ENCODE data around the gene RANBP3.

DNA sequence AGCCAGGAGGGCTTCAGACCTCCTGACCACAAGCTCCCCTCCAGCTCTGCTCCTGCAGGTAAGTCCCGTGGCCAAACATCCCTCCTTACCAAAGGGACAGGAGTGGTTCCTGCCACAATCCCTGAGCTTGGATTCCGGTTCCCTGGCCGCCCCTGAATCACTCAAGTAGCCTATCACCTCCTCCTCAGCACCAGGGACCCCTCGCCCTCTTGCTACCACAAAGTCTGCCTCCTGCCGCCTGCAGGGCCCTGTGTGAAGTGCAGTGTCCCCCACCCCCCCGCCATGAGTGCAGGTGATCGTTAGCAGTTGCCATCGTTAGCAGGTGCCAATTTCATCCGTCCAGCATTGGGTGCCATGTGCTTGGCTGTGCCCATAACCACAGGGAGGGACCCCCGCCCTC, 40.8 kb upstream of the RANBP3 start:
- no peak for TF ChIP-seq GATA3 (IDR thresholded peaks at IDR 0.05; ENCODE audit: low read depth, low read length)
- TF ChIP-seq GATA2 (IDR thresholded peaks at IDR 0.05; ENCODE audit: low read depth, low read length) = no peak

Measured in SH-SY5Y (cell line).